ENCODE results near the gene TFB2M. TPM values are rescaled to one million over a fixed set of nuclear protein-coding genes. Genes with fewer than 3 reads are reported as not detected.

The TFB2M gene
- polyA plus RNA-seq, 3 donors = 4.9 to 9.7 (median 7.9) TPM

DNA sequence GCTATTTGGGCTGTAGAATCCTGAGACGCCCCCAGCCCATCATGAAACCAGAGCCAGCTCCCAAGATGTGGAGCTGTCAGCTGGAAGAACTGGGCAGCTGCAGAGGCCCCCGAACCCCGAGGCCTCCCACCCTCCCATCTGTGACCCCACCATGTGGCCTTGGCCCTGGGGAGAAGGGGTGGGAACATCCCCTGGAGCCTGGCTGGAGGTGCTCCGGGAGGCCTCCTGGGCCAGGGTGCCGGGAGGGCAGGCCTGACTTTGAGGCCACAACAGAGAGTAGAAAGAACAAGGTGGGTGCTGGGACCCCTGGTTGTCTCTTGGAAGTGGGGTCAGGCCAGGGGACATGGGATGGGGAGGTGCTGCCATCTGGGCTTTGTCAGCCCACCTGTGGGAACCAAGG is 53.0 kb downstream of the TFB2M start:
- intact Hi-C loops (cut with micrococcal nuclease) = no loop called here
- Histone ChIP-seq H3K79me2 (ENCODE audit: insufficient read depth, low read length) (no peaks in the 10 kb centered on the region), H2AFZ (ENCODE audit: insufficient read depth, low read depth, low read length, poor library complexity, severe bottlenecking) (no peak overlapping the region), H3K4me3 (replicated peaks in 1 of 3; ENCODE audit: low read depth in 2 of 3, low read length in 3 of 3) (no peak overlapping the region), H3K9ac (ENCODE audit: insufficient read depth, low read length, poor library complexity, severe bottlenecking) (no peak overlapping the region), H3K4me2 (replicated peaks; ENCODE audit: extremely low read depth, low read length, poor library complexity, severe bottlenecking) (no peak overlapping the region), H3K4me1 (ENCODE audit: control insufficient read depth in 1 of 2, insufficient read depth in 2 of 2, low read length in 2 of 2) (no peaks in the 10 kb centered on the region), H3K36me3 (replicated peaks in 1 of 2; ENCODE audit: control insufficient read depth in 1 of 2, insufficient read depth in 2 of 2, low read length in 2 of 2) (no peaks in the 10 kb centered on the region), H4K20me1 (ENCODE audit: insufficient read depth, low read length) (no peaks in the 10 kb centered on the region), H3K9me3 (replicated peaks in 1 of 2; ENCODE audit: control insufficient read depth in 1 of 2, insufficient read depth in 1 of 2, low read length in 2 of 2) (peaks cover 56 to 62% of the 10 kb centered on the region in 2 donors), H3K27ac (ENCODE audit: low read depth in 1 of 2, low read length in 2 of 2) (no peak overlapping the region), H3K27me3 (ENCODE audit: control insufficient read depth in 2 of 2, insufficient read depth in 2 of 2, low read length in 2 of 2) (no peaks in the 10 kb centered on the region)
- Mint-ChIP-seq H3K27me3 (ENCODE audit: low read depth in 3 of 3) (peaks cover 2 to 3% (median 3%) of the 10 kb centered on the region in 3 donors), H3K36me3 (no peaks in the 10 kb centered on the region), H3K4me3 (no peak overlapping the region), H3K27ac (no peak overlapping the region), H3K9me3 (peaks cover 37 to 57% (median 55%) of the 10 kb centered on the region in 7 donors), H3K4me1 (no peaks in the 10 kb centered on the region)
- DNase-seq = no peak
- 100% methylated on average over 3 of the region's 5 CpGs for WGBS (ENCODE audit: insufficient coverage)
- TF ChIP-seq, protein P1, sequence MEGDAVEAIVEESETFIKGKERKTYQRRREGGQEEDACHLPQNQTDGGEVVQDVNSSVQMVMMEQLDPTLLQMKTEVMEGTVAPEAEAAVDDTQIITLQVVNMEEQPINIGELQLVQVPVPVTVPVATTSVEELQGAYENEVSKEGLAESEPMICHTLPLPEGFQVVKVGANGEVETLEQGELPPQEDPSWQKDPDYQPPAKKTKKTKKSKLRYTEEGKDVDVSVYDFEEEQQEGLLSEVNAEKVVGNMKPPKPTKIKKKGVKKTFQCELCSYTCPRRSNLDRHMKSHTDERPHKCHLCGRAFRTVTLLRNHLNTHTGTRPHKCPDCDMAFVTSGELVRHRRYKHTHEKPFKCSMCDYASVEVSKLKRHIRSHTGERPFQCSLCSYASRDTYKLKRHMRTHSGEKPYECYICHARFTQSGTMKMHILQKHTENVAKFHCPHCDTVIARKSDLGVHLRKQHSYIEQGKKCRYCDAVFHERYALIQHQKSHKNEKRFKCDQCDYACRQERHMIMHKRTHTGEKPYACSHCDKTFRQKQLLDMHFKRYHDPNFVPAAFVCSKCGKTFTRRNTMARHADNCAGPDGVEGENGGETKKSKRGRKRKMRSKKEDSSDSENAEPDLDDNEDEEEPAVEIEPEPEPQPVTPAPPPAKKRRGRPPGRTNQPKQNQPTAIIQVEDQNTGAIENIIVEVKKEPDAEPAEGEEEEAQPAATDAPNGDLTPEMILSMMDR (IDR thresholded peaks at IDR 0.05) = no peak

DNA sequence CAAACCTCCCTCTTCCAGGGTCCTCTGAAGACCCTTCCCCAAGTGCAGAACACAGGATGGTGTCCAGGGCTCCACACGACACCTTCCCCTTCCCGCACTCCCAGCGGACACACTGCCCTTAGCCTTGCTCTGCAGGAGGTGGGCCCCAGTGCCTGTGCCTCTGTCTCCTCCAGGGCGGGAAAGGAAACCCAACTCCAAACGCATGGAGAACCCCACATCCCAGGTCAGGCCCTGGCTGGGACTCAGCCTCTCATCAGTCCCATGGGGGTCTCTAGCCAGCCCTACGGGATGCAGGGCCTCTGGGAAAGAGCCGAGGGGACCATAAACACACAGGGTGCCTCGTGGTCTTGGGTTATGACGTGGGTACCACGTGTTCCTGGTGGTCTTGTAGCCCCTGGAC is 53.4 kb downstream of the TFB2M start:
- Histone ChIP-seq H3K9me3 (replicated peaks in 1 of 2; ENCODE audit: control insufficient read depth in 1 of 2, insufficient read depth in 1 of 2, low read length in 2 of 2) (peaks cover 52 to 58% of the 10 kb centered on the region in 2 donors), H3K4me2 (replicated peaks; ENCODE audit: extremely low read depth, low read length, poor library complexity, severe bottlenecking) (no peak overlapping the region), H3K36me3 (replicated peaks in 1 of 2; ENCODE audit: control insufficient read depth in 1 of 2, insufficient read depth in 2 of 2, low read length in 2 of 2) (no peaks in the 10 kb centered on the region), H3K9ac (ENCODE audit: insufficient read depth, low read length, poor library complexity, severe bottlenecking) (no peak overlapping the region), H4K20me1 (ENCODE audit: insufficient read depth, low read length) (no peaks in the 10 kb centered on the region), H3K27me3 (ENCODE audit: control insufficient read depth in 2 of 2, insufficient read depth in 2 of 2, low read length in 2 of 2) (no peaks in the 10 kb centered on the region), H3K4me3 (replicated peaks in 1 of 3; ENCODE audit: low read depth in 2 of 3, low read length in 3 of 3) (no peak overlapping the region), H3K79me2 (ENCODE audit: insufficient read depth, low read length) (no peaks in the 10 kb centered on the region), H3K27ac (ENCODE audit: low read depth in 1 of 2, low read length in 2 of 2) (no peak overlapping the region), H3K4me1 (ENCODE audit: control insufficient read depth in 1 of 2, insufficient read depth in 2 of 2, low read length in 2 of 2) (peaks cover 2% of the 10 kb centered on the region in 2 donors), H2AFZ (ENCODE audit: insufficient read depth, low read depth, low read length, poor library complexity, severe bottlenecking) (no peak overlapping the region)
- H3K27me3 Mint-ChIP-seq (ENCODE audit: low read depth in 3 of 3) = peaks cover 2 to 3% (median 3%) of the 10 kb centered on the region in 3 donors
- DNase-seq = no peak
- WGBS (ENCODE audit: insufficient coverage) = 95% methylated on average over 10 of the region's 10 CpGs
- peaks cover 3% of the 10 kb centered on the region for H3K4me1 Mint-ChIP-seq
- intact Hi-C loops (cut with micrococcal nuclease) = no loop called here
- no peaks in the 10 kb centered on the region for H3K36me3 Mint-ChIP-seq
- H3K9me3 Mint-ChIP-seq = peaks cover 35 to 53% (median 51%) of the 10 kb centered on the region in 7 donors
- TF ChIP-seq, protein P1 (IDR thresholded peaks at IDR 0.05) = no peak
- no peak overlapping the region for H3K27ac Mint-ChIP-seq
- H3K4me3 Mint-ChIP-seq = no peak overlapping the region

Data from CD14-positive monocyte (primary cell).